Measurements from ENCODE around the gene PRKCA.
A peak's percentile ranks its signal among the peaks of the same experiment; 100 is the strongest.

Gene PRKCA

DNA sequence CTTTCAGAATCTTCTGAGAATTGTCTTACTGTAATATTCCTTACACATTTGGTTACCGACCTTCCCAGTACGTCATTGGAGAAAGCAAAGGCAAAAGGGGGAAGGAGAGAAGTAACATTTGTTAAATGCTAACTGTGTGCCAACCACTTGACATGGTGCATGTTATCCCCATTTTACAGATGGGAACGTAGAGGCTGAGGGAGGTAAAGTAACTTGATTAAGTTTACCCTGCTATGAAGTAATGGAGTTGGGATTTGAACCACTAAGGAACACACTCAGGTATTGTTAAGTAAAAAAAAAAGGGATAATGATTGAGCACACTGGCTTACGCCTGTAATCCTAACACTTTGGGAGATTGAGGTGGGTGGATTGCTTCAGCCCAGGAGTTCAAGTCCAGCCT is 156.4 kb downstream of the PRKCA start:
- CTCF ChIA-PET, result no interaction called here

DNA sequence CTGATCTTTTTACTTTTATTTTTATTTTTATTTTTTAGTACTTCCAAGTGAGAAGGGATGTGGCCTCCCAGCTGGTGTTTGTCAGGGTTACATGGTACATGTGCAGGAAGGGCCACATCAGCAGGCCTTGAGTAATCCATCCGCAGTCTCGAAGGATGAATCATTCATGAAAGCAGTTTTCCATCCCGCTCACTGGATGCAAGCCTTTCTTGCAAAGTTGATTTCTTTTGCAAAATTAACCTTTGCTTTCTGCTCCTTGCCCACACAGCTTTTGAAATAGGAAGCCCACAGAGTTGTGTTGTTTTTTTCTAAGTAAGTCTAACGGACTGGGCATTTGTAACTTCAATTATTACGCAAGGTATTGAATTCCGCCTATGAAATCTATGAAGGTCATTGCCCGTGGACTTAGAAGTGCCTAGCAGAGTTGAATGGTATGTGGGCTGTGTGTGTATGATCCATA is 157.4 kb downstream of the PRKCA start:
- peak overlapping the region; percentile 90 for H3K27ac ChIP-seq
- TF ChIP-seq, protein P1, sequence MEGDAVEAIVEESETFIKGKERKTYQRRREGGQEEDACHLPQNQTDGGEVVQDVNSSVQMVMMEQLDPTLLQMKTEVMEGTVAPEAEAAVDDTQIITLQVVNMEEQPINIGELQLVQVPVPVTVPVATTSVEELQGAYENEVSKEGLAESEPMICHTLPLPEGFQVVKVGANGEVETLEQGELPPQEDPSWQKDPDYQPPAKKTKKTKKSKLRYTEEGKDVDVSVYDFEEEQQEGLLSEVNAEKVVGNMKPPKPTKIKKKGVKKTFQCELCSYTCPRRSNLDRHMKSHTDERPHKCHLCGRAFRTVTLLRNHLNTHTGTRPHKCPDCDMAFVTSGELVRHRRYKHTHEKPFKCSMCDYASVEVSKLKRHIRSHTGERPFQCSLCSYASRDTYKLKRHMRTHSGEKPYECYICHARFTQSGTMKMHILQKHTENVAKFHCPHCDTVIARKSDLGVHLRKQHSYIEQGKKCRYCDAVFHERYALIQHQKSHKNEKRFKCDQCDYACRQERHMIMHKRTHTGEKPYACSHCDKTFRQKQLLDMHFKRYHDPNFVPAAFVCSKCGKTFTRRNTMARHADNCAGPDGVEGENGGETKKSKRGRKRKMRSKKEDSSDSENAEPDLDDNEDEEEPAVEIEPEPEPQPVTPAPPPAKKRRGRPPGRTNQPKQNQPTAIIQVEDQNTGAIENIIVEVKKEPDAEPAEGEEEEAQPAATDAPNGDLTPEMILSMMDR (conservative IDR thresholded peaks at IDR 0.05; ENCODE audit: low read depth), result no peak
- DNase-seq (ENCODE audit: low spot score), result peak; percentile 88
- ChIA-PET CTCF (interaction anchor here (0.6 kb wide), 1 partner anchor 437 kb away, joined by 3 read pairs; no protein-coding TSS in a partner anchor), POLR2A (ENCODE audit: low non-redundant PET) (no interaction called here)

More for the DNA sequence above, 156.4 kb downstream of the PRKCA start:
- DNase-seq (ENCODE audit: low spot score), result no peak
- POLR2A ChIA-PET (ENCODE audit: low non-redundant PET), result no interaction called here
- peak overlapping the region; percentile 65 for H3K27ac ChIP-seq
- TF ChIP-seq, protein P1 (conservative IDR thresholded peaks at IDR 0.05; ENCODE audit: low read depth), result no peak

DNA sequence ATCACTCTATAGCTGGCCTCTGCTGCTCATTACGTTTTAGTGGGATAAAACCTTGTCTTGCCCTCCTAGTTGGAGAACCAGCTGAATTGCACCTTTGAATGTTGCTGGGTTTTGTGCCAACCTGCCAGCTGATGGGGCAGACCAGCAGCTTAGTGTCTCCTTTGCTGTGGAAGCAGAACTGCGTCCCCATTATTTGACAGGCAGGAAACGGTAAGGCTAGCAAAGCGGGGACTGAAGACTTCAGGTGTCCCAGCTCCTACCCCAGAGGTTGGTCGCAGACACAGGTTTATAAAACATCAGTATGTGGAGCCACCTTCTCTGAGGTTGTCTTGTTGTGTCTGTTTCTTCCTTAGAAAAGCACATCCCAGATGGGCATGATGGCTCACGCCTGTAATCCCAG is 158.1 kb downstream of the PRKCA start:
- TF ChIP-seq, protein P1 (conservative IDR thresholded peaks at IDR 0.05; ENCODE audit: low read depth), result no peak
- peak overlapping the region; percentile 90 for H3K27ac ChIP-seq
- ChIA-PET CTCF (no interaction called here), POLR2A (ENCODE audit: low non-redundant PET) (no interaction called here)
- no peak for DNase-seq (ENCODE audit: low spot score)

DNA sequence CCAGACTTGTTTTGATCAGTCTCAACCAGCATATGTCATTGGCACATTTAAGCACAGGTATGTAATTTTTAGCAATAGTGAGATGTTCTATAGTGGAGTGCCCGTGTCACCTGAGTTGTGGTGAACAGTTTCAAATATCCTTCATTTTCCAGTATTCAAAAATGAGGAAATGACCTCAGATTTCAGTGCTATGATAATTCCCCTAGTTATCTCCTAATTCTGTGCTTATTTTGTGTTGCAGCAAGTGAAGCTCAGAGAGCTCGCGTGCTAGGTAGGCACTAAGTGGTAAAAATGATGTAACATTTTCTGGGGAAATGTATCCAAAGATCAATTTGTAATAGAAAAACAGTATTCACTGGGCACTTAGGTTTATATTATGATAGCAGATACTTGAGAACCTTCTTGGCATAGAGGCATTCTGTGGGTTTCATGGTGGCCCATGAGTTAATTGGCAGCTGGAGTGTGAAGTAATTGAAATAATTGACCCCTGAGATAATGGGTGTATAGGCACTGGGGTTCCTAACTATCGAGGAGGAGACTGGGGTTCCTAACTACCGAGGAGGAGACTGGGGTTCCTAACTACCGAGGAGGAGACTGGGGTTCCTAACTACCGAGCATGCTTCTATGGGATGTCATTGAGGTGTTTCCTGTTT is 159.1 kb downstream of the PRKCA start:
- CTCF ChIA-PET, result no interaction called here
- H3K27ac ChIP-seq, result no peak overlapping the region
- no peak for DNase-seq (ENCODE audit: low spot score)
- POLR2A ChIA-PET (ENCODE audit: low non-redundant PET), result no interaction called here
- TF ChIP-seq, protein P1 (conservative IDR thresholded peaks at IDR 0.05; ENCODE audit: low read depth), result no peak

DNA sequence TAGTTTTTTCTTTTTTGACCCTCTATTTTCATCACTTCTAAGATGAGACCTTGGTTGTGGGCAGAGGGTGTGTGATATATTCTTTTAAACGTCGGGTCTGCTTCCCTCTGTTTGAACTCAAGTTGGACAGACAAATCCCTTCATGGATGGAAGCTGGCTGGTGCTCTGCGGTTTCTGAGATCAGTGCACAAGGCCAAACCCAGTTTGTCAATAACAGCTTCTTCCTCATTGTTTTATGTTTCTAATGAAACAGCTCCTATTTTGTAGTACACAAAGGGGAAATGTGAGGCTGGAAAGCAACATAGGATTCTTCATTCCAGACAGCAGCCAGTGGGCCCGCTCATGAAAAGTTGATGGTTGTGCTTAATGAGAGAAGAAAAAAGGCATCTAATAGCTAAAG is 159.6 kb downstream of the PRKCA start:
- H3K27ac ChIP-seq, result no peak overlapping the region
- no peak for DNase-seq (ENCODE audit: low spot score)
- ChIA-PET CTCF (interaction anchor here (0.5 kb wide), 1 partner anchor 206 kb away, joined by 3 read pairs; no protein-coding TSS in a partner anchor), POLR2A (ENCODE audit: low non-redundant PET) (no interaction called here)
- TF ChIP-seq, protein P1 (conservative IDR thresholded peaks at IDR 0.05; ENCODE audit: low read depth), result no peak

DNA sequence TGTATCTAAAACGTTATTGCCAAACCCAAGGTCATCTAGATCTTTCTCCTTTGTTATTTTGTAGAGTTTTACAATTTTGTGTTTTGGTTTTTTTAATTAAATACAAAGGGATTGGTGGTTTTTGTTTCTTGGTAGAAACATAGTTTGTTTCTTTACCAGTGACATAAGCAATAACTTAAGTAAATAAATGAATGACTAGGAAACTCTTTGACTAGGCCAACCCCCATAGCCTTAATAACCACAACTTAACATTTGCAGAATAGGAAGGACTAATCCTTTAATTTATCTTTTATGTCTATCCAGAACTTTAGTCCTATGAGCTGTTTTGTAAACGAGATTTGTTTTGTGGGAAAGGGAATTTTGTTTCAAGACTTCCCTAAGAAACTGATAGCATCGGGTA is 162.5 kb downstream of the PRKCA start:
- no peak overlapping the region for H3K27ac ChIP-seq
- DNase-seq (ENCODE audit: low spot score), result no peak
- TF ChIP-seq, protein P1 (conservative IDR thresholded peaks at IDR 0.05; ENCODE audit: low read depth), result no peak
- CTCF ChIA-PET, result no interaction called here
- POLR2A ChIA-PET (ENCODE audit: low non-redundant PET), result no interaction called here
